PFSK-1 (cell line): ENCODE measurements around the gene AKIRIN1.

Experiments used
- FOXP2 ChIP-seq: optimal IDR thresholded peaks from 2 replicates; pipeline ENCODE3; 2011; ENCODE audit warnings: borderline replicate concordance, control low read depth, inconsistent platforms; ENCODE audit not compliant: insufficient read depth; ENCODE audit errors: extremely low read length, extremely low read depth
- POLR2AphosphoS5 ChIP-seq: IDR thresholded peaks from 2 replicates; pipeline ENCODE4 v1.6.1; 2012; ENCODE audit warnings: low read depth, mild to moderate bottlenecking, control low read depth, low read length, moderate library complexity
- REST ChIP-seq, 2 experiments: IDR thresholded peaks; 2 replicates each; pipeline versions ENCODE4 v1.6.1 to v1.8.0; 2011 to 2012; ENCODE audit warnings: low read depth in 2 of 2, low read length in 2 of 2, control low read depth in 1 of 2, inconsistent platforms in 1 of 2, mild to moderate bottlenecking in 1 of 2, moderate library complexity in 1 of 2; ENCODE audit not compliant: insufficient read depth in 1 of 2
- SIN3A ChIP-seq: IDR thresholded peaks from 2 replicates; pipeline ENCODE4 v1.6.1; 2012; ENCODE audit warnings: mild to moderate bottlenecking, low read length, moderate library complexity, borderline replicate concordance; ENCODE audit not compliant: insufficient read depth
- TAF1 ChIP-seq: IDR thresholded peaks from 2 replicates; pipeline ENCODE4 v1.6.1; 2012; ENCODE audit warnings: low read length, control low read depth, borderline replicate concordance; ENCODE audit not compliant: insufficient read depth

AKIRIN1 gene

GRCh38 chr1:39021426-39021825 lies 30.4 kb downstream of the AKIRIN1 start:
- no peak for TF ChIP-seq TAF1
- TF ChIP-seq POLR2AphosphoS5, result no peak
- TF ChIP-seq REST (IDR thresholded peaks at IDR 0.05; ENCODE audit: insufficient read depth in 1 of 2, low read depth in 2 of 2, low read length in 2 of 2), result no peak
- TF ChIP-seq FOXP2, result no peak
- TF ChIP-seq SIN3A, result no peak

- no peak for TF ChIP-seq TAF1
- TF ChIP-seq SIN3A, result no peak
- TF ChIP-seq FOXP2, result no peak
Measured at GRCh38 chr1:39023140-39023539, 32.1 kb downstream of the AKIRIN1 start.

- TF ChIP-seq TAF1 (peak; percentile 78; the same call in 1 of the 2 replicates), FOXP2 (peak; percentile 52), SIN3A (no peak), POLR2AphosphoS5 (peak; percentile 94), REST (IDR thresholded peaks at IDR 0.05; ENCODE audit: insufficient read depth in 1 of 2, low read depth in 2 of 2, low read length in 2 of 2) (peak in 1 of 2 experiments; percentile 11; a peak in 1 of 4 replicates)
Measured at GRCh38 chr1:39026051-39026865, 35.2 kb downstream of the AKIRIN1 start, which contains the start of gene NDUFS5. TSS of gene NDUFS5 (plus strand) at chr1:39026350. CDS start at chr1:39028725, 2,375 bp downstream.

GRCh38 chr1:39026866-39027507 lies 35.9 kb downstream of the AKIRIN1 start:
- TF ChIP-seq POLR2AphosphoS5 (no peak), FOXP2 (no peak), SIN3A (no peak), REST (IDR thresholded peaks at IDR 0.05; ENCODE audit: insufficient read depth in 1 of 2, low read depth in 2 of 2, low read length in 2 of 2) (no peak), TAF1 (no peak)

GRCh38 chr1:39034114-39034654 lies 43.1 kb downstream of the AKIRIN1 start:
- TF ChIP-seq FOXP2, result no peak
- no peak for TF ChIP-seq REST (IDR thresholded peaks at IDR 0.05; ENCODE audit: insufficient read depth in 1 of 2, low read depth in 2 of 2, low read length in 2 of 2)
- no peak for TF ChIP-seq SIN3A
- no peak for TF ChIP-seq POLR2AphosphoS5
- no peak for TF ChIP-seq TAF1
